HEK293 (cell line): ENCODE data around the gene MARCHF10.

Experiments
- CTCF ChIA-PET: fragments of 350-600 bp; formaldehyde crosslinking; extraction: SDS; loops from one replicate; lab custom pipeline; 2021; ENCODE audit warnings: antibody characterized with exemption; lab: Yijun Ruan, JAX
- POLR2A ChIA-PET: fragments of 300-600 bp; formaldehyde crosslinking; extraction: SDS; loops from one replicate; lab custom pipeline; 2020; ENCODE audit warnings: antibody characterized with exemption, inconsistent platforms; lab: Yijun Ruan, JAX
- H3K27ac ChIP-seq: fragments of 200-500 bp; sonication (Bioruptor generic); 2 replicates; pipeline ENCODE4 v1.5.1; 2014; ENCODE audit warnings: low read depth, low read length, control low read depth, inconsistent platforms; ENCODE audit errors: extremely low read depth
- H3K36me3 ChIP-seq, 2 experiments: fragments of 200-500 bp in 1 of 2; sonication (Bioruptor generic) in 1 of 2; 1 replicate in 1 of 2; 2 replicates in 1 of 2; pipeline ENCODE4 v1.5.1; 2014 to 2017; ENCODE audit warnings: inconsistent platforms in 2 of 2, low read length in 2 of 2; ENCODE audit not compliant: control insufficient read depth in 2 of 2, insufficient read depth in 1 of 2
- H3K4me1 ChIP-seq: fragments of 200-500 bp; sonication (Bioruptor generic); 2 replicates; pipeline ENCODE4 v1.5.1; 2014; ENCODE audit warnings: mild to moderate bottlenecking, low read length, inconsistent platforms; ENCODE audit not compliant: control insufficient read depth, insufficient read depth
- H3K4me3 ChIP-seq: 2 replicates; pipeline ENCODE4 v1.5.1; 2011; ENCODE audit warnings: low read depth, mild to moderate bottlenecking, control low read depth, low read length, moderate library complexity
- H3K9me3 ChIP-seq: fragments of 200-500 bp; sonication (Bioruptor generic); 2 replicates; pipeline ENCODE4 v1.5.1; 2014; ENCODE audit warnings: low read depth, low read length, inconsistent platforms; ENCODE audit not compliant: control insufficient read depth, insufficient read depth
- BCL11B ChIP-seq: fragments of 450-650 bp; formaldehyde crosslinking; IDR thresholded peaks from 2 replicates; pipeline ENCODE4 v1.5.1; 2016; ENCODE audit warnings: low read depth, missing biosample characterization, missing genetic modification characterization
- GFI1B ChIP-seq: fragments of 450-650 bp; formaldehyde crosslinking; IDR thresholded peaks from 2 replicates; pipeline ENCODE4 v1.5.1; 2016; ENCODE audit warnings: missing biosample characterization, missing genetic modification characterization
- KLF1 ChIP-seq: fragments of 450-650 bp; formaldehyde crosslinking; IDR thresholded peaks from 2 replicates; pipeline ENCODE4 v1.5.1; 2016; ENCODE audit warnings: missing biosample characterization, missing genetic modification characterization
- SCRT2 ChIP-seq: fragments of 450-650 bp; formaldehyde crosslinking; IDR thresholded peaks from 2 replicates; pipeline ENCODE4 v1.5.1; 2016; ENCODE audit warnings: missing biosample characterization, missing genetic modification characterization
- TRIM28 ChIP-seq: IDR thresholded peaks from 2 replicates; pipeline ENCODE4 v1.6.1; 2011; ENCODE audit warnings: low read length, control low read depth, borderline replicate concordance
- ZBTB17 ChIP-seq: fragments of 450-650 bp; formaldehyde crosslinking; IDR thresholded peaks from 2 replicates; pipeline ENCODE4 v1.5.1; 2016; ENCODE audit warnings: missing biosample characterization, missing genetic modification characterization
- ZEB2 ChIP-seq: fragments of 450-650 bp; formaldehyde crosslinking; IDR thresholded peaks from 2 replicates; pipeline ENCODE4 v1.5.1; 2016; ENCODE audit warnings: missing biosample characterization, missing genetic modification characterization
- ZNF121 ChIP-seq: fragments of 450-650 bp; formaldehyde crosslinking; IDR thresholded peaks from 2 replicates; pipeline ENCODE4 v1.5.1; 2016; ENCODE audit warnings: missing biosample characterization, missing genetic modification characterization
- ZNF341 ChIP-seq: fragments of 450-650 bp; formaldehyde crosslinking; IDR thresholded peaks from 2 replicates; pipeline ENCODE4; 2016; ENCODE audit warnings: low read depth, missing biosample characterization, missing genetic modification characterization
- ZNF433 ChIP-seq: fragments of 450-650 bp; formaldehyde crosslinking; IDR thresholded peaks from 2 replicates; pipeline ENCODE4 v1.5.1; 2016; ENCODE audit warnings: missing biosample characterization, missing genetic modification characterization, low read depth
- ZNF514 ChIP-seq: fragments of 450-650 bp; formaldehyde crosslinking; IDR thresholded peaks from 2 replicates; pipeline ENCODE4 v1.5.1; 2016; ENCODE audit warnings: missing biosample characterization, missing genetic modification characterization
- ZNF600 ChIP-seq: fragments of 450-650 bp; formaldehyde crosslinking; IDR thresholded peaks from 2 replicates; pipeline ENCODE4 v1.5.1; 2016; ENCODE audit warnings: missing biosample characterization, missing genetic modification characterization
- ZNF76 ChIP-seq: fragments of 450-650 bp; formaldehyde crosslinking; IDR thresholded peaks from 2 replicates; pipeline ENCODE4; 2016; ENCODE audit warnings: low read depth, missing biosample characterization, missing genetic modification characterization, borderline replicate concordance
- ZNF776 ChIP-seq: fragments of 450-650 bp; formaldehyde crosslinking; IDR thresholded peaks from 2 replicates; pipeline ENCODE4 v1.5.0; 2017; ENCODE audit warnings: missing biosample characterization, missing genetic modification characterization, borderline replicate concordance
- TF ChIP-seq, protein P1 (sequence below): fragments of 450-650 bp; formaldehyde crosslinking; IDR thresholded peaks from 2 replicates; pipeline ENCODE4 v1.5.1; 2017; ENCODE audit warnings: missing biosample characterization, missing genetic modification characterization
- TF ChIP-seq, protein P2 (sequence below): fragments of 450-650 bp; formaldehyde crosslinking; IDR thresholded peaks from 2 replicates; pipeline ENCODE4 v1.5.1; 2016; ENCODE audit warnings: missing biosample characterization, missing genetic modification characterization
- TF ChIP-seq, protein P3 (sequence below): fragments of 450-650 bp; formaldehyde crosslinking; IDR thresholded peaks from 2 replicates; pipeline ENCODE4 v1.5.1; 2016; ENCODE audit warnings: missing biosample characterization, missing genetic modification characterization
- TF ChIP-seq, protein P4 (sequence below): fragments of 450-650 bp; formaldehyde crosslinking; IDR thresholded peaks from 2 replicates; pipeline ENCODE4 v1.5.1; 2017; ENCODE audit warnings: missing biosample characterization, missing genetic modification characterization
- TF ChIP-seq, protein P5 (sequence below): fragments of 450-650 bp; formaldehyde crosslinking; IDR thresholded peaks from 2 replicates; pipeline ENCODE4 v1.5.1; 2016; ENCODE audit warnings: missing biosample characterization, missing genetic modification characterization

MARCHF10 gene

DNA sequence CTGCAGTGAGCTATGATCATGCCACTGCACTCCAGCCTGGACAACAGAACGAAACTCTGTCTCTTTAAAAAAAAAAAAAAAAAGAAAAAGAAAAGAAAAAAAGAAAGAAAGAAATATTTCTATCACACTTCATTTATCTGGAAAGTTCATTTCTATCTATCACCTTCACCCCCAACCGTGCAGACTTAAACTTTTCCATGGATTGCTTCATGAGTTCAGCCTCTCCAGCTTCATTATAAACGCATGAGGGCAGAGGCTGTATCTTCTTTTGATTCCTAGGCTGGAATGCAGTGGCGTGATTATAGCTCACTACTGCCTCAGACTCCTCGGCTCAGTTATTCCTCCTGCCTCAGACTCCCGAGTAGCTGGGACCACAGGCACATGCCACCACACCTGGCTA lies 152.5 kb downstream of the MARCHF10 start:
- no peak for TF ChIP-seq ZNF433 (tag by site-specific recombination)
- no peak for TF ChIP-seq GFI1B
- TF ChIP-seq TRIM28, result no peak
- TF ChIP-seq, protein P1, sequence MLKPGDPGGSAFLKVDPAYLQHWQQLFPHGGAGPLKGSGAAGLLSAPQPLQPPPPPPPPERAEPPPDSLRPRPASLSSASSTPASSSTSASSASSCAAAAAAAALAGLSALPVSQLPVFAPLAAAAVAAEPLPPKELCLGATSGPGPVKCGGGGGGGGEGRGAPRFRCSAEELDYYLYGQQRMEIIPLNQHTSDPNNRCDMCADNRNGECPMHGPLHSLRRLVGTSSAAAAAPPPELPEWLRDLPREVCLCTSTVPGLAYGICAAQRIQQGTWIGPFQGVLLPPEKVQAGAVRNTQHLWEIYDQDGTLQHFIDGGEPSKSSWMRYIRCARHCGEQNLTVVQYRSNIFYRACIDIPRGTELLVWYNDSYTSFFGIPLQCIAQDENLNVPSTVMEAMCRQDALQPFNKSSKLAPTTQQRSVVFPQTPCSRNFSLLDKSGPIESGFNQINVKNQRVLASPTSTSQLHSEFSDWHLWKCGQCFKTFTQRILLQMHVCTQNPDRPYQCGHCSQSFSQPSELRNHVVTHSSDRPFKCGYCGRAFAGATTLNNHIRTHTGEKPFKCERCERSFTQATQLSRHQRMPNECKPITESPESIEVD, result no peak
- no peak for TF ChIP-seq ZEB2 (tag by site-specific recombination)
- peaks cover 9% of the 10 kb centered on the region for H3K4me1 ChIP-seq
- ChIA-PET CTCF (interaction anchor here (0.6 kb wide), 2 partner anchors 754 to 956 kb away, joined by 3 to 4 read pairs; no protein-coding TSS in a partner anchor), POLR2A (no interaction called here)
- no peak overlapping the region for H3K4me3 ChIP-seq
- no peak overlapping the region for H3K27ac ChIP-seq
- no peaks in the 10 kb centered on the region for H3K9me3 ChIP-seq
- peaks cover 0 to 13% of the 10 kb centered on the region in 2 experiments; a peak in 1 of 3 replicates for H3K36me3 ChIP-seq

DNA sequence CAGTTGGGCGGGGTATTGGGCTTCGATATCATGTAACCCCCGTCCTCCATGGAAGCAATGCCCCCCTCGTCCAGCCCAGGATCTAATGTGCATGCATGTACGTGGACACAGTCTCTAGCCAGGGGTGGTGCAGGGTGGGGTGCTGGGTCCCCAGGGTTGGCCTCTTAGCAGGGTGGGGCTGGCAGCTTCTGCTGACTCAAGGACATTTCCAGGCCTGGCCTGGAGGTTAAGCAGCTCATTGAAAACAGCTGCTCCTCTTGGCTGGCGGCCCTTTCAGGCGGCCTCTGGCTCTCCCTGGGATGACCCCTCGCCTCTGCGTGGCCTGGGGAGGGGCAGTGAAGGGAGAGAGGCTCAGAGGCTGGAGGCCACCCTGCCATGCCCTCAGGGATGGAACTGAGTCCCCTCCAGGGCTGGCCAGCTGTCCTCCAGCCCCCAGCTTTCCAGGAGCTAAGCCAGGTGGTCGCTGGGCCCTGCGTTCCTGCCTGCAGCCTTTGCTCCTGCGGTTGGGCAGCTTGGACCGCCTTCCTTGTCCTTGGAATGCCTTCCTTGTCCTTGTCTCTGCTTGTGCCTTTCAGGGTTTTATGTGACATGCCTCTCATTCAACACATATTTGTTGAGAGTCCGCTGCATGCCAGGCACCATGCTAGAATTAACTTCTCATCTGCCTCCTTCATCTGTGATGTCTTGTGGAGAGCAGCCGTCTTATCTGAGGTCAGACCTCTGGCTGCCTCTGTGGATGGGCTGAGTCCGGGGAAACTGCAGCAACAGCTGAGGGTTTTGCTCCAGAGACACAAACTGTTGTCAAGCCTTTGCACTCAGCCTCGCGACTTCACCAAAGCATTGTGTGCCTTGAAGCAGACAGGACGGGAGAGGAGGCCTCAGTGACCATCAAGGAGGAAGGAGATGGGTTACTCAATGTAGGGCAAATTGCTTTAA lies 154.0 kb downstream of the MARCHF10 start:
- CTCF ChIA-PET, result interaction anchor here (1.5 kb wide), 1 partner anchor 19 kb away, joined by 3 read pairs; no protein-coding TSS in a partner anchor
- peaks cover 9% of the 10 kb centered on the region for H3K4me1 ChIP-seq
- no peak overlapping the region for H3K4me3 ChIP-seq
- H3K36me3 ChIP-seq, result peaks cover 0 to 13% of the 10 kb centered on the region in 2 experiments; a peak in 1 of 3 replicates
- no peak overlapping the region for H3K27ac ChIP-seq
- TF ChIP-seq ZBTB17 (tag by site-specific recombination) (no peak), BCL11B (tag by site-specific recombination) (no peak), ZNF514 (tag by site-specific recombination) (no peak), ZNF121 (tag by site-specific recombination) (no peak)
- TF ChIP-seq, protein P2, sequence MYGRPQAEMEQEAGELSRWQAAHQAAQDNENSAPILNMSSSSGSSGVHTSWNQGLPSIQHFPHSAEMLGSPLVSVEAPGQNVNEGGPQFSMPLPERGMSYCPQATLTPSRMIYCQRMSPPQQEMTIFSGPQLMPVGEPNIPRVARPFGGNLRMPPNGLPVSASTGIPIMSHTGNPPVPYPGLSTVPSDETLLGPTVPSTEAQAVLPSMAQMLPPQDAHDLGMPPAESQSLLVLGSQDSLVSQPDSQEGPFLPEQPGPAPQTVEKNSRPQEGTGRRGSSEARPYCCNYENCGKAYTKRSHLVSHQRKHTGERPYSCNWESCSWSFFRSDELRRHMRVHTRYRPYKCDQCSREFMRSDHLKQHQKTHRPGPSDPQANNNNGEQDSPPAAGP (tag by site-specific recombination), result 0 out of 2 replicates have a peak, but pooled peaks have one; percentile 21
- POLR2A ChIA-PET, result interaction anchor here (1.0 to 1.3 kb wide), 2 partner anchors 18 to 21 kb away, joined by 3 read pairs; no protein-coding TSS in a partner anchor
- no peaks in the 10 kb centered on the region for H3K9me3 ChIP-seq

DNA sequence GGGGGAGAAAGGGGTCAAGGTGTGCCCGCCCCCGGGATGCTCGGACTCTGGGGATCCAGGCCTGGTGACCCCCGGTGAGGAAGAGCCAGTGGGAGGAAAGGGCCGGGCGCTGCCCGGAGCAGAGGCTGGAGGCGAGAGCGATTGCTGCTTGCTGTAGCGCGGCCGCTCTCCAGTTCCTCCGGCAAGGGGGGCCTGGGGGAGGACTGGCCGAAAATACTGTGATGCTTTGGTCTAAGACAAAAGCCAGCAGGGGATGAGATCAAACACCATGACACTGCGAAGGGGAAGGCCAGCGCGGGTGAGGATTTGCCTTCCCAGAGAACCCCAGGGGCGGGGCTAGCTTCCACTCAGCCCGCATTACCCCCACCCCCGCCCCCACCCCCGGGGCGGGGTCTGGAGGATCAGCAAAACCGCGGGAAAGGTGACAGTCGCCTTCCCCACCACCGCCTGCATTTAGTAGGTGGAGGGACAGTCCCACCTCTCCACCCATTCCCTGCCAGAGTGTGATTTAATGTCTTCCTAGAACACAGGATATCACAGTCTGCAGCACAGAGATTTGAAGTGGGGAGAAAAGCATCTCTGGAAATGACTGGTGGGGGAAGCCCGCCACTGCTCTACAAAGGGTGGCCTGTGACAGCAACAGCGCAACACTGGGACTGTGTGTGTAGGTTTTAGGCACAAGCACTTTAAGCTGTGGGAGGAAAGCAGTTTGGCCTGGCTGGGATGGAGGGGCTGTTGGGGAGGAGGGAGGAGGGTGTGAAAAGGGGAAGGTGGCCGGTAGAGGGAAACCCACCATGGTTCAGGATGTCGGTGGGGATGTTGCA lies 154.9 kb downstream of the MARCHF10 start:
- Histone ChIP-seq H3K4me1 (peaks cover 9% of the 10 kb centered on the region), H3K27ac (peak overlapping the region; percentile 84), H3K36me3 (peaks cover 0 to 10% of the 10 kb centered on the region in 2 experiments; a peak in 1 of 3 replicates), H3K4me3 (peak overlapping the region; percentile 27), H3K9me3 (no peaks in the 10 kb centered on the region)
- ChIA-PET CTCF (interaction anchor here (1.5 kb wide), 1 partner anchor 19 kb away, joined by 3 read pairs; no protein-coding TSS in a partner anchor), POLR2A (interaction anchor here (1.0 kb wide), 1 partner anchor 22 kb away, joined by 3 read pairs; no protein-coding TSS in a partner anchor)
- TF ChIP-seq ZNF341 (tag by site-specific recombination) (0 out of 2 replicates have a peak, but pooled peaks have one; percentile 6), ZNF776 (tag by site-specific recombination) (no peak), ZNF600 (0 out of 2 replicates have a peak, but pooled peaks have one; percentile 30), ZNF433 (tag by site-specific recombination) (no peak), ZNF76 (tag by site-specific recombination) (no peak; the same call in 1 of the 2 replicates), SCRT2 (no peak), KLF1 (tag by site-specific recombination) (peak; percentile 64)
- TF ChIP-seq, protein P3, sequence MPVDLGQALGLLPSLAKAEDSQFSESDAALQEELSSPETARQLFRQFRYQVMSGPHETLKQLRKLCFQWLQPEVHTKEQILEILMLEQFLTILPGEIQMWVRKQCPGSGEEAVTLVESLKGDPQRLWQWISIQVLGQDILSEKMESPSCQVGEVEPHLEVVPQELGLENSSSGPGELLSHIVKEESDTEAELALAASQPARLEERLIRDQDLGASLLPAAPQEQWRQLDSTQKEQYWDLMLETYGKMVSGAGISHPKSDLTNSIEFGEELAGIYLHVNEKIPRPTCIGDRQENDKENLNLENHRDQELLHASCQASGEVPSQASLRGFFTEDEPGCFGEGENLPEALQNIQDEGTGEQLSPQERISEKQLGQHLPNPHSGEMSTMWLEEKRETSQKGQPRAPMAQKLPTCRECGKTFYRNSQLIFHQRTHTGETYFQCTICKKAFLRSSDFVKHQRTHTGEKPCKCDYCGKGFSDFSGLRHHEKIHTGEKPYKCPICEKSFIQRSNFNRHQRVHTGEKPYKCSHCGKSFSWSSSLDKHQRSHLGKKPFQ, result no peak
- TF ChIP-seq, protein P4, sequence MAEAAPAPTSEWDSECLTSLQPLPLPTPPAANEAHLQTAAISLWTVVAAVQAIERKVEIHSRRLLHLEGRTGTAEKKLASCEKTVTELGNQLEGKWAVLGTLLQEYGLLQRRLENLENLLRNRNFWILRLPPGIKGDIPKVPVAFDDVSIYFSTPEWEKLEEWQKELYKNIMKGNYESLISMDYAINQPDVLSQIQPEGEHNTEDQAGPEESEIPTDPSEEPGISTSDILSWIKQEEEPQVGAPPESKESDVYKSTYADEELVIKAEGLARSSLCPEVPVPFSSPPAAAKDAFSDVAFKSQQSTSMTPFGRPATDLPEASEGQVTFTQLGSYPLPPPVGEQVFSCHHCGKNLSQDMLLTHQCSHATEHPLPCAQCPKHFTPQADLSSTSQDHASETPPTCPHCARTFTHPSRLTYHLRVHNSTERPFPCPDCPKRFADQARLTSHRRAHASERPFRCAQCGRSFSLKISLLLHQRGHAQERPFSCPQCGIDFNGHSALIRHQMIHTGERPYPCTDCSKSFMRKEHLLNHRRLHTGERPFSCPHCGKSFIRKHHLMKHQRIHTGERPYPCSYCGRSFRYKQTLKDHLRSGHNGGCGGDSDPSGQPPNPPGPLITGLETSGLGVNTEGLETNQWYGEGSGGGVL (tag by site-specific recombination), result peak; percentile 87
- TF ChIP-seq, protein P5, sequence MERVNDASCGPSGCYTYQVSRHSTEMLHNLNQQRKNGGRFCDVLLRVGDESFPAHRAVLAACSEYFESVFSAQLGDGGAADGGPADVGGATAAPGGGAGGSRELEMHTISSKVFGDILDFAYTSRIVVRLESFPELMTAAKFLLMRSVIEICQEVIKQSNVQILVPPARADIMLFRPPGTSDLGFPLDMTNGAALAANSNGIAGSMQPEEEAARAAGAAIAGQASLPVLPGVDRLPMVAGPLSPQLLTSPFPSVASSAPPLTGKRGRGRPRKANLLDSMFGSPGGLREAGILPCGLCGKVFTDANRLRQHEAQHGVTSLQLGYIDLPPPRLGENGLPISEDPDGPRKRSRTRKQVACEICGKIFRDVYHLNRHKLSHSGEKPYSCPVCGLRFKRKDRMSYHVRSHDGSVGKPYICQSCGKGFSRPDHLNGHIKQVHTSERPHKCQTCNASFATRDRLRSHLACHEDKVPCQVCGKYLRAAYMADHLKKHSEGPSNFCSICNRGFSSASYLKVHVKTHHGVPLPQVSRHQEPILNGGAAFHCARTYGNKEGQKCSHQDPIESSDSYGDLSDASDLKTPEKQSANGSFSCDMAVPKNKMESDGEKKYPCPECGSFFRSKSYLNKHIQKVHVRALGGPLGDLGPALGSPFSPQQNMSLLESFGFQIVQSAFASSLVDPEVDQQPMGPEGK (tag by site-specific recombination), result peak; percentile 66
